H1 (cell line): Measurements from ENCODE around the gene C3. TPM values are rescaled to one million over a fixed set of nuclear protein-coding genes. Genes with fewer than 3 reads are reported as not detected.
"Not testable (repeated sequence)": the region's sequence is repeated elsewhere in the genome, so short reads cannot be mapped to it uniquely, and the experiment has no call there.

Source experiments
- CTCF ChIA-PET: fragments of 300-600 bp; sonication (Branson Sonifier 250); formaldehyde crosslinking; loops from one replicate; lab custom pipeline; 2021; ENCODE audit not compliant: partially characterized antibody; lab: Charles Lee
- POLR2A ChIA-PET: fragments of 300-600 bp; sonication (Branson Sonifier 250); formaldehyde crosslinking; loops from one replicate; lab custom pipeline; 2021; ENCODE audit warnings: inconsistent platforms; ENCODE audit not compliant: partially characterized antibody; lab: Charles Lee
- DNase-seq, 2 experiments: peaks; one replicate each; pipeline versions ENCODE4 v3.0.0 to v3.0.0-alpha.2; 2010 to 2022; ENCODE audit warnings: low spot score in 2 of 2, low read depth in 1 of 2, mixed read lengths in 1 of 2
- FAIRE-seq: peaks from 2 replicates; lab custom pipeline; 2011; peaks lifted over from hg19 to GRCh38; lab: Jason Lieb, UNC
- H2AFZ ChIP-seq: 2 replicates; pipeline ENCODE4 v1.8.1; 2012; ENCODE audit warnings: low read length, inconsistent platforms
- H2AK5ac ChIP-seq: 2 replicates; pipeline ENCODE4 v1.6.1; 2013; ENCODE audit warnings: low read depth, low read length
- H2BK120ac ChIP-seq: replicated peaks from 2 replicates; pipeline ENCODE3; 2013; ENCODE audit warnings: low read depth, low read length, inconsistent platforms
- H2BK12ac ChIP-seq: 2 replicates; pipeline ENCODE4 v1.6.1; 2013; ENCODE audit warnings: low read depth, low read length
- H2BK15ac ChIP-seq: 2 replicates; pipeline ENCODE4 v1.6.1; 2013; ENCODE audit warnings: low read length
- H2BK20ac ChIP-seq: 2 replicates; pipeline ENCODE4 v1.6.1; 2013; ENCODE audit warnings: low read length
- H2BK5ac ChIP-seq: 2 replicates; pipeline ENCODE4 v1.6.1; 2013; ENCODE audit warnings: low read depth, low read length
- H3K14ac ChIP-seq: 2 replicates; pipeline ENCODE4 v1.6.1; 2013; ENCODE audit warnings: inconsistent platforms; ENCODE audit not compliant: insufficient read length
- H3K18ac ChIP-seq: 2 replicates; pipeline ENCODE4 v1.6.1; 2013; ENCODE audit warnings: low read length; ENCODE audit errors: extremely low read depth
- H3K23ac ChIP-seq: 2 replicates; pipeline ENCODE4 v1.6.1; 2013; ENCODE audit warnings: inconsistent platforms; ENCODE audit not compliant: insufficient read length
- H3K23me2 ChIP-seq: 2 replicates; pipeline ENCODE4 v1.6.1; 2013; ENCODE audit warnings: low read depth, low read length
- H3K27ac ChIP-seq: 2 replicates; pipeline ENCODE4 v1.6.1; 2011; ENCODE audit warnings: low read depth, low read length, inconsistent platforms
- H3K27me3 ChIP-seq, 4 experiments: replicated peaks in 1 of 4; 1 replicate in 1 of 4; 2 replicates in 3 of 4; pipeline versions ENCODE4 v1.6.1 to v1.8.1; 2011 to 2013; ENCODE audit warnings: low read length in 3 of 4, mild to moderate bottlenecking in 3 of 4, inconsistent platforms in 2 of 4, mixed read lengths in 2 of 4, moderate library complexity in 1 of 4; ENCODE audit not compliant: control insufficient read depth in 3 of 4, insufficient read depth in 3 of 4; ENCODE audit errors: extremely low read depth in 1 of 4
- H3K36me3 ChIP-seq, 4 experiments: 2 replicates each; pipeline versions ENCODE4 v1.6.1 to v1.8.1; 2011 to 2013; ENCODE audit warnings: mild to moderate bottlenecking in 4 of 4, low read length in 3 of 4, moderate library complexity in 2 of 4, control low read depth in 1 of 4, inconsistent platforms in 1 of 4; ENCODE audit not compliant: insufficient read depth in 4 of 4, control insufficient read depth in 2 of 4
- H3K4ac ChIP-seq: replicated peaks from 2 replicates; pipeline ENCODE3; 2013; ENCODE audit warnings: low read length, low read depth, mixed read lengths, inconsistent platforms; ENCODE audit not compliant: insufficient read length
- H3K4me1 ChIP-seq, 4 experiments: replicated peaks in 1 of 4; 1 replicate in 1 of 4; 2 replicates in 3 of 4; pipeline versions ENCODE4 v1.6.1 to v1.8.1; 2011 to 2013; ENCODE audit warnings: low read length in 3 of 4, inconsistent platforms in 2 of 4, mixed read lengths in 1 of 4; ENCODE audit not compliant: insufficient read depth in 4 of 4, control insufficient read depth in 3 of 4
- H3K4me2 ChIP-seq, 2 experiments: 2 replicates each; pipeline versions ENCODE4 v1.6.1 to v1.8.1; 2011 to 2013; ENCODE audit warnings: low read depth in 2 of 2, low read length in 2 of 2, control low read depth in 1 of 2, inconsistent platforms in 1 of 2, mild to moderate bottlenecking in 1 of 2; ENCODE audit not compliant: insufficient read depth in 1 of 2
- H3K4me3 ChIP-seq, 4 experiments: fragments of 200-600, 300-600 bp in 1 of 4; sonication (generic), shearing (Covaris generic), sonication (Bioruptor Twin) in 1 of 4; 2 replicates each; pipeline versions ENCODE4 v1.5.1 to v1.8.1; 2011 to 2016; ENCODE audit warnings: low read length in 4 of 4, low read depth in 3 of 4, control low read depth in 2 of 4, inconsistent platforms in 2 of 4, mild to moderate bottlenecking in 2 of 4, mixed read lengths in 1 of 4, moderate library complexity in 1 of 4; ENCODE audit not compliant: insufficient read depth in 2 of 4; ENCODE audit errors: extremely low read depth in 1 of 4
- H3K56ac ChIP-seq: replicated peaks from 2 replicates; pipeline ENCODE3; 2013; ENCODE audit warnings: low read depth, mild to moderate bottlenecking, mixed read lengths, low read length, inconsistent platforms; ENCODE audit not compliant: insufficient read length
- H3K79me1 ChIP-seq: 2 replicates; pipeline ENCODE4 v1.6.1; 2013; ENCODE audit warnings: low read depth, low read length, control low read depth
- H3K79me2 ChIP-seq, 2 experiments: 2 replicates each; pipeline versions ENCODE4 v1.6.1 to v1.8.1; 2012 to 2013; ENCODE audit warnings: low read length in 2 of 2, mild to moderate bottlenecking in 2 of 2, inconsistent platforms in 1 of 2; ENCODE audit not compliant: insufficient read depth in 2 of 2, control insufficient read depth in 1 of 2
- H3K9ac ChIP-seq, 4 experiments: replicated peaks in 1 of 4; 1 replicate in 1 of 4; 2 replicates in 3 of 4; pipeline versions ENCODE4 v1.6.1 to v1.8.1; 2011 to 2013; ENCODE audit warnings: low read depth in 3 of 4, low read length in 3 of 4, control low read depth in 2 of 4, mild to moderate bottlenecking in 2 of 4, moderate library complexity in 2 of 4, inconsistent platforms in 1 of 4; ENCODE audit errors: extremely low read depth in 1 of 4
- H3K9me3 ChIP-seq, 2 experiments: 2 replicates each; pipeline versions ENCODE4 v1.6.1 to v1.8.1; 2012 to 2013; ENCODE audit warnings: mild to moderate bottlenecking in 2 of 2, moderate library complexity in 2 of 2, control low read depth in 1 of 2, inconsistent platforms in 1 of 2, low read depth in 1 of 2, low read length in 1 of 2, mixed read lengths in 1 of 2; ENCODE audit not compliant: insufficient read depth in 2 of 2
- H4K20me1 ChIP-seq, 2 experiments: replicated peaks in 1 of 2; 2 replicates each; pipeline versions ENCODE3 to v1.8.1; 2011 to 2013; ENCODE audit warnings: inconsistent platforms in 2 of 2, low read length in 2 of 2, mild to moderate bottlenecking in 1 of 2; ENCODE audit not compliant: insufficient read depth in 2 of 2, control insufficient read depth in 1 of 2
- H4K5ac ChIP-seq: 2 replicates; pipeline ENCODE4 v1.6.1; 2013; ENCODE audit warnings: low read length, low read depth, mixed read lengths, inconsistent platforms; ENCODE audit not compliant: insufficient read length
- H4K8ac ChIP-seq: 2 replicates; pipeline ENCODE4 v1.8.0; 2013; ENCODE audit warnings: mild to moderate bottlenecking, moderate library complexity, low read length, inconsistent platforms; ENCODE audit not compliant: insufficient read depth; ENCODE audit errors: extremely low read depth
- H4K91ac ChIP-seq: replicated peaks from 2 replicates; pipeline ENCODE3; 2013; ENCODE audit warnings: low read length, mixed read lengths, inconsistent platforms; ENCODE audit not compliant: insufficient read length
- WGBS, 2 experiments: shearing (Covaris generic) in 1 of 2; methylation state at CpG; one replicate each; pipeline versions ENCODE4 v1.1.6 to v1.1.7; 2013 to 2015; ENCODE audit warnings: low lambda C conversion rate in 2 of 2, mixed read lengths in 2 of 2, inconsistent platforms in 1 of 2, low coverage in 1 of 2, missing lambda C conversion rate in 1 of 2; ENCODE audit not compliant: insufficient replicate concordance in 2 of 2, insufficient coverage in 1 of 2, insufficient read length in 1 of 2; ENCODE audit errors: extremely low coverage in 1 of 2, missing lambda C conversion rate in 1 of 2; 5-methylcytosine and 5-hydroxymethylcytosine counted together
- polyA plus RNA-seq, 7 experiments: library from polyadenylated mRNA; depleted of rRNA in 3 of 7; stranded (reverse) in 5 of 7; unstranded in 2 of 7; fragments of >200 nt in 5 of 7; fragments of 200-250 nt in 2 of 7; gene quantifications; 1 replicate in 5 of 7; 2 replicates in 1 of 7; 4 replicates in 1 of 7; pipeline versions ENCODE4 v1.2.1 to v1.2.3, GENCODE V29; 2011 to 2013; ENCODE audit warnings: missing spikeins in 2 of 7, mixed read lengths in 2 of 7
- total RNA-seq: library from RNA; stranded (reverse); fragmentation: NEBNext Ultra II Directional; extraction: Animal tissue kit (Norgen Biotek cat#: 25700); gene quantifications from 2 replicates; pipeline ENCODE4 v1.2.1, GENCODE V29; 2021

C3 gene
- total and polyA plus RNA-seq, 2 of the 8 experiments (the other 6 are each of a cell fraction or from before 2014, with no cell fraction given): 6.4 to 12.8 TPM

GRCh38 chr19:6633456-6633813, 87.0 kb downstream of the C3 start:
- H3K27ac ChIP-seq, H3K23ac ChIP-seq, H2BK5ac ChIP-seq, H3K56ac ChIP-seq, H3K4me2 ChIP-seq, H3K9ac ChIP-seq, H4K91ac ChIP-seq, H3K23me2 ChIP-seq, H2BK15ac ChIP-seq, H2BK120ac ChIP-seq, H3K18ac ChIP-seq, H3K14ac ChIP-seq, H3K79me2 ChIP-seq, H4K5ac ChIP-seq, H3K79me1 ChIP-seq, H4K8ac ChIP-seq, POLR2A ChIA-PET, FAIRE-seq, H2AFZ ChIP-seq, H4K20me1 ChIP-seq, H3K4me3 ChIP-seq, H3K36me3 ChIP-seq, DNase-seq, H2BK20ac ChIP-seq, H3K4me1 ChIP-seq, H2BK12ac ChIP-seq, H3K4ac ChIP-seq, H2AK5ac ChIP-seq, H3K27me3 ChIP-seq: not testable (repeated sequence)
- WGBS, 2 experiments: 83% methylated on average over 4 of the region's 4 CpGs; no CpG with 5 or more reads in 1 of the 2 experiments
- CTCF ChIA-PET: interaction anchor here (0.6 to 1.8 kb wide), 12 partner anchors 9 to 804 kb away, joined by 3 to 9 read pairs (median 4); no protein-coding TSS in a partner anchor
- peaks cover 5 to 25% of the 10 kb centered on the region in 2 experiments; a peak in 3 of 4 replicates for H3K9me3 ChIP-seq
